Suppressor macrophage treated with lipopolysaccharide for 4 hours (primary cell): ENCODE measurements around the gene RTN4RL1.
A peak's percentile ranks its signal among the peaks of the same experiment; 100 is the strongest.
"Not testable (repeated sequence)": the region's sequence is repeated elsewhere in the genome, so short reads cannot be mapped to it uniquely, and the experiment has no call there.

ENCODE experiments used
- DNase-seq: peaks from one replicate; pipeline ENCODE4 v3.0.0-alpha.2; 2020

The RTN4RL1 gene

DNA sequence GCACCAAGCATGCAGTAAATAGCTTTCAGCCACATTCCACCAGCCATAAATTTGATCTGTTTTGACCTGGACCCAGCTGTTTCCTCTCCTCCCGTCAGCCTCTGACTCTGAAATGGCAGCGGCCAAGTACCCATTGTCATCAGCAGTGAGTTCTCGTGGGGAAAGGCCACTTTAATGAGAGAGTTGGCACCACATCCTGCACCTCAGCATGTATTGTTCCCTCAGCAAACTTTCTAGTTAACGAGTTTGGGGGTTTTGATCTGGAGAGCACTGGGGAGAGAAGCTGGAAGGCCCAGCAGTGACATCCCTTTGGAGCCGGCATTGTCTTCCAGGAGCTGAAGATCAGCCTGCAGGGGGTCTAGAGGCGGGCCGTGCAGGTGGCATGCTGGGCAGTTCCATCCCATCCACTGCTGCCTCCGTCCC, 110.5 kb downstream of the RTN4RL1 start:
- no peak for DNase-seq

DNA sequence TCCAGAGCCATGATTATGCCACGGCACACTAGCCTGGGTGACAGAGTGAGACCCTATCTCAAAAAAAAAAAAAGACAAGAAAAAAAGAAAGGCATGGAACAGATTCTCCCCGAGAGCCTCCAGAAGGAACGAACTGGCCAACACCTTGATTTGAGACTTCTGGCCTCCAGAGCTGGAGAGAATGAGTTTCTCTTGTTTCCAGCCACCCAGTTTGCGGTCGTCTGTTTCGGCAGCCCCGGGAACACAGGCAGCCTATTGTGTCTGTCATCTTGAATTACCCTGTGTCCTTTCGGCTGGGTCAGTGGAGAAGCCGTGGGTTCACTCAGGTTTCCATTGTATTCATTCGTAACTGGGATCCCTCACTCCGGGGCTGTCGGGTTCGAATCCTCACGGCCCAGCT, 111.4 kb downstream of the RTN4RL1 start:
- DNase-seq: no peak

DNA sequence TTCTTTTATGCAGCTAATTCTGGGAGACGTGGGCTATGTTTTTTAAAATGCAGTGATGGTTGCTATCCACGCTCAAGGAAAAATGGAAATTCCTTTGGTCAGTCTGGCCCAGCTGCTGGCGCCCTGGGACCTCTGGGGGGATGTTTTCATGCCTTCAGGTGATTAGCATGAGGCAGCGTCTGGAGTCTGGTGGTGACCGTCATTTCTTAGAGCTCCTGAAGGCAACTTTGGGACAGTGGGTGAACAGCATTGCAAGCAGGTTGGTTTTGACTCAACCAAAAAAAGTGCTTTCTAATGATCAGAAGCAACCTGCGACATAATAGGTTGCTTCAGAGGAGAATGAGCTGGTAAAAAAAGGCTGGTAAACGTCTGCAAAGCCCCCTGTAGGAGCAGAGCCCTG, 113.0 kb downstream of the RTN4RL1 start:
- no peak for DNase-seq

DNA sequence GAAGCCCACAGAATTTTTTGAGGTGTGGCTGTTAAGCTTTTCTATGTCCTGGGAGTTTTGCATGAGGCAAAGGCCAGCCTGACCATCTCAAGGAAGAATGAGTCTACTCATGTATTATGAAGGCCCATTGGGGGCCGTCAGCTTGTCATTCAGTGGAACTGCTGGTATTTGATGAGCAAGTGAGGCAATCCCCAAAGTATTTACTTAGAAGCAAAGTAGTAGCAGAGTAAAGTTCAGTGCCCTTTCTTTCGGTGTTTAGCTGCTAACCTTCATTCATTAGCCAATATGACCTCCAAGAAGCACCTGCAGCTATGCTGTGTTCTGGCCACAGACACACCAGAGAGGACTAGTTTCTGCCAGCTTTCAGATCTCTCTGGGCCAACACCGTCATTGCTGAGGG, 115.1 kb downstream of the RTN4RL1 start:
- no peak for DNase-seq

DNA sequence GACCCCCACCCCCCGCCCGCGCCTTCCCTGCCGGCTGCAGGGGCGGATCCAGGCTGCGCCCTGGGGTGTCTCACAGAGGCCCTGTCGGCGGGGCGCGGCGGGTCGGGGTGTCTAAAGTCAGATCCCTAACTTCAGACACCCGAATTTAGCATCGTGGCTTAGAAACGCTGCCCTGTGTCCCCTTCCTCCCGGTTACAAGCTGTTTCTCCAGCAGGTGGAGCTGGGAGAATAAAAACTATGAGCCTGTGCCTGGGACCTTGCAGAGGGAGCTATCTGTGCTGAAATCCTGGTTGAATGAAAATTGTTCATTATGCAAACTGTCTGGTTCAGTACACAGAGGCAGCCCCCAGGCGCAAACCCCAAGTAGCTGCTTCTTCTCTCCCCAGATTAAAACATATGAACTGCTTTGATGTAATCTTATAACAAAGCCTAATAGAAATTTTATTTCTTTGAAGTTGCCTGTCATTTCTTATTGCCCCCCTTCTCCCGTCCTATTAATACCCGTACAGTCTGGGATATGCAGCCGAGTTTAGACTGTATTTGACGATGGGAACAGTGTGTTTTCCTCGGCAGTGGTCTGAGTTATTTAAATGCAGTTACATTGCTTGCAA, 116.3 kb downstream of the RTN4RL1 start:
- DNase-seq: peak; percentile 63

DNA sequence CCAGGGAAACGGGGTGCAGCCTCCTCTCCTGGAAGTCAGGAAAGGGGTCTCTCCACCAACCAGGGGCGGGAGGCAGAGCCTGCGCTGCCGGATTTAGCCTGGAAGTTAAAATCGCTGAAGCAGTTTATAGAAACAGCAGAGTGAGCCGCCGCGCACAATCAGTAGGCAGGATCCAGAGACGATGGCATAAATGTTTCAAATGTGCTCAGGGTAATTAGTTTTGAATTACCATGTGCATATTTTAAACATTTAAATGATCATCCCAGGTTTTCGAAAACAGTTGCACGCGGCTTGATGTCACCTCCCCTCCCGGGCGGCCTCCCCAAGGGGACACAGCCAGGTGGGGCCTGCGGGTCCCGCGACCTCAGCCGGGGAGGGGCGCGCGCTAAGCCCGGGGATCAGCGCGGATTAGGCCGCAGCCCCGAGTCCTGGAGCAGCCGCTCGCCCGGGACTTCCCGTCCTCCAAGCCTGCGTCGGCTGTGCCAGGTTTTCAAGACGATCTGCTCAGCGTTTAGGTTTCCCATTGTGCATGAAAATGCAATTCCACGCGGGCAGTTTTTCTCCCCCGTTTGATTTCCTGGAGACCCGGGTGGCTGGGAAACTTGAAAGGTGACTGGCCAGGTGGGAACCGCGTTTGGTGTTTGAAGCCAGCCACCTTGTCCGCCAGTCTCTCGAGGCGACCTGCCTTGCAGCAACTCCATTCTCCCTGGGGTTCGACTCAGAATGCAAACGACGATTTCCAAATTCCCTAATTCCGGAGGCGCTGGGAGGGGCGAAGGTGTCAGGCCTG, 117.0 kb downstream of the RTN4RL1 start:
- peak; percentile 4 for DNase-seq

DNA sequence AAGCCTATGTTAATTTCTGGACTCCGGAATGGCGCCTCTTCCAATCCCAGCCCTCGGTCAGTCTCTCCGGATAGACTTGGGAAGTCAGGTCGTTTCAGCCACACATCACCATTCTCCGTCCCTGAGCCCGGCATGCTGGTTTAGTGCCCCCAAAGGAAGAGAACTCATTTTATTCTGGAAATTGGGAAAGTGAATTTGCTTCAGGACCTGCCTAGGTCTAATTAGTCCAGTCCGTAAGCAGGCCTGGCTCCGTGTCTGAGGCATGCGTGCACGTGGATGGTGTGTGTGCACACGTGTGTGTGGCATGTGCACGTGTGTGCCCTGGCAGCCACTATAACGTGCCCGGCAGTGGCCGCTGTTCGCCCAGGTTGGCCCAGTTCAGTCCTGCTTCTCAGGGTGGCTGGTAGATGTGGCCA, 117.9 kb downstream of the RTN4RL1 start:
- DNase-seq: no peak

DNA sequence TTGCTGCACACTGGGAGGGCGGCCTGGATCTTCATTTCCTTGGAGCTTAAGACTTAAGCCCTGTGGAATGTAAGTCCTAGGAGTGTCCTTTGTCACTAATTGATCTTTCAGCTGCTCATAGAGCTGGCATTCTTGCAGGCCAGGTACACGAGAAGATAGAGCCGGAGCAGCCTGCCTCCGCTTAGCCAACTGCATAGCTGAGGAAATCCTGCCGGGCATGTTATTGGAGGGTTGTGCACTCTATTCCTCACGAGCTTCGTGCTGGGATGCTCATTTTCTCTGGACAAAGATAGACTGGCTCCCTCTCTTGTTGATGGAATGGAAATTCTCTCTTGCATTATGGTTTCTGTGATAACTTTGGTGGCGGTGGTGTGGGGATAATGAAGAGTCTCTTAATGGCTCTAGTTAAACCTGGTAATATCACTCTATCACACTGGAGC, 118.5 kb downstream of the RTN4RL1 start:
- DNase-seq: no peak

DNA sequence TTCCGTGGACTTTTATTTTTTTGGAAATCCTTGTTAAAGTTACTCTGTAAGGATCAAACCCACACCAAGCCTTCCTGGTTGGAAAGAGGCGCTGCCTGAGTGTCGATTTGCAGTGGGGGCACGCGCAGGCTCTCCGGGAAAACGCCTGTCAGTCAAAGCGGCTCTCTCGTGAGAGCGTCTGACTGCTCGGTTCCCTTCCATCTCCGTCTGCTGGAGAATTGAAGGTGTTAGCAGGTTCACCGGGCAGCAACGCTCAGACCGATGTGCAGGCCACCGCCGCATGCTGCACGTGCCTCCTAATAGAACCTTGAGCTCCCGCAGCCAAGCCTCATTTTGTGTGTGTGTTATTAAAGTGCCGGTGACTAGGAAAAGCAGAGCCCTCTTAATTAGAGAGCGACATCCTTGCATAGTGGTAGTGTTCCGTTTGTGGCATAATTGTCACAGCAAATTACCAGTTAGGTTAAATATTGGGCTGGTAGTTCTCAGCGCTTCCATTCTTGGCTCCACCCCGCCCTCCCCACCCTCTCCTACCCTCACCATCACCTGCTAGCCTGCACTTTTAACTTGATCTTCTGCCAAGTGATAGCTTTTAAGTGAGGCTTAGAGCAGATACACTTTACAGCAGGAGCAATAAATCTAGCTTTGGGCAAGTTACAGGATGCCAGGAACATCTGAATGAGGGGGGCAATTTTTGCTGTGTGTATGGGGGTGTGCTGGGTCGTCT, 119.8 kb downstream of the RTN4RL1 start:
- DNase-seq: no peak

DNA sequence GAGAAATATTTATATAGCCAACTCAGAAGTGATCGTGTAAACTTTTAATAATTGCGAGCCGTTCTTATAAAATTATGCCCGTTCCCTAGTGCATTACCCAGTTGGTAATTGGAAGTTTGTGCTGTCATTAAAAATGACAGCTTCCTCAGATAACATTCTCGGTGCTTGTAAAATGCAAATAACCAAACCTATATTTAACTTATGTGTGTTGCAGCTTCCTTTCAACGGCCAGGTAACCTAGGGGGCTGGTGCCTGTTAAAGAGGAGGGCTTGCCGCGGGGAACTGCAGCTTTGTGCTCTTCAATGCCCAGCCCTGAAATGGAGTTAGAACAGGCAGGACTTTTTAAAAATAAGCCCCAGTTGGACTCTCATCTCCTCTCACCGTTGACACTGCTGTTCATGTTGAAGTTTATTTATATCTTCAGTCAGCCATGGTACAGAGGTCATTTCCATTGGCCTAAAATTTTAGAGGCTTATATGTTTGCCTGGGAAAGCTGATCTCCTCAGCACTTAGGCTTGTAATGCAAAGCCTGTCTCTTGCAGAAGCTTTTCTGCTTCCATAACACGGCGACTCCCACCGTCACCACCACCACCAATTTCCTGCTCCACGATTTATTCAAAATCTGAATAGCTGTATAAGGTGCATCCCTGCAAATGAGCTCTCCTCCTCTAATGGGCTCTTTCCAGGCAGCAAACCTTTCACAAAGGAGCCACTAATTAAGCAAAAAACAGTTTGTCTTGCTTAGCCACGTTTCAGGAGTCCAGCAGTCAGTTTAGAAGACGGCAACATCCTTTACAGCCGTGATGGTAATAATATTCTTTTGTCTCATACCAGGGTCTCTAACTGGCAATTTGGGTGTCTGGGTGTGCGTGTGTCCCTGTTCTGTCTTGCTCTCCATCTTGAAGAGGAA, 120.6 kb downstream of the RTN4RL1 start:
- DNase-seq: no peak

DNA sequence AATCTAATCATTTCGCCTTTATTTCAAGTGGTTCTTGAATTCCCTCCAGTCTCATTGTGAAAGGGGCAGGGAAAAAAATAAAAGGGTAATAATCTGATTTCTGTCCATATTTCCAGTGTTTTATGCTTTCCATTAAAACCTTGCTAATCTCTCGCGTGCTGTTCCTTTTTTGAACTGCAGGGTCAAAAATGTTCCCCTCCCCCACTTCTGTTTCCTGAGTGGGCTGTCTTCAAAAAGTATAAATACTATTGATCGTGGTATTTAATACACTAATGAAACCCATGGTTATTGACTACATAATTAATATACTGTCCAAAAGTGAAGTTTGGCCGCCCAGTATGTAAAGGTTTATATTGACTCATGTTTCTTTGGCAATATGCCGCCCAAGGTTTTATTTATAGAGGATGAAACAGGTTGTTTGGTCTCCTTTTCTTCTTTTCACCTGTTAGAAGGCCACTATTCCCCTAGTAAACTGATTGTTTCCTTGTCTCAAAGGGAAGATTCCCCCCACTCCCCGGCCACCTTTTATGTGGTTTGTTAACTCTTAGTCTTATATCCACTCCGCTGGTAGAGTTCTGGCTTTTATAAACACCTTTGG, 125.6 kb downstream of the RTN4RL1 start:
- DNase-seq: no peak

DNA sequence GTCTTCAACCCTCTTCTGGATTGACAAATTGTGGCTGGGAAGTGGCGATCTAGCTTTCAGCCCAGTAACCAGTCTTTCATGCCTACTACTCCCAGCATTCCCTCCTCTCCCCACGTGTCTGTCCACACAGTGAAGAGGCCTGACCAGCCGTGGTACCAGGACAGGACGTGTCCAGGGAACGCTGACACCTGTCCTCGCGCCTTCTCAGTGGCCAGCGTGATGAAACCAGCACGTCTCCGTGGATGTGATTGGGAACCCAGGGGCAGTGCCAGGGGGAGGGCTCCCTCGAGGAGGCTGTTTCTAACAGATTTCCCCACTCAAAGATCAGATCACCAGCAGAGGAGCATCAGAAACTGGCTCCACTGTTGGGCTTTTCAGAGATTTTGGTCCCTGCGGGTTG, 126.3 kb downstream of the RTN4RL1 start:
- DNase-seq: no peak

DNA sequence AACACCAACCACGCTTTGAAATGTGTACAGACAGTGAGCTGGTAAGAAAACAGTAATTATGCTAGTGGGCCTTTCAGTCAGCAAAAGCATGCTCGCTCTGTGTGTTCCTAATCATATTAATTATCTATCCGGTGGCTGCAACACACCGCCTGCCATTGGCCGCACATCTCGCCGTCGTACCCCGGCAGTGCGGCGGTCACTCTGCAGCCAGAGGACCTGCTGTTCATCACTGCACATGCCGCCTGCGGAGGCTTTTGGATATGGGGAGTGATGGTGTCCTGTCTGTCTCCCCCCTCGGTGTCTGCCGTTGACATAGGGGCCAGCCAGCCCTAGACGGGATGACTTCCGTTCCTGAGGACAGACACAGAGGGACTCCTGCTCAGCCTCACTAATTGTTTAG, 126.8 kb downstream of the RTN4RL1 start:
- DNase-seq: no peak

DNA sequence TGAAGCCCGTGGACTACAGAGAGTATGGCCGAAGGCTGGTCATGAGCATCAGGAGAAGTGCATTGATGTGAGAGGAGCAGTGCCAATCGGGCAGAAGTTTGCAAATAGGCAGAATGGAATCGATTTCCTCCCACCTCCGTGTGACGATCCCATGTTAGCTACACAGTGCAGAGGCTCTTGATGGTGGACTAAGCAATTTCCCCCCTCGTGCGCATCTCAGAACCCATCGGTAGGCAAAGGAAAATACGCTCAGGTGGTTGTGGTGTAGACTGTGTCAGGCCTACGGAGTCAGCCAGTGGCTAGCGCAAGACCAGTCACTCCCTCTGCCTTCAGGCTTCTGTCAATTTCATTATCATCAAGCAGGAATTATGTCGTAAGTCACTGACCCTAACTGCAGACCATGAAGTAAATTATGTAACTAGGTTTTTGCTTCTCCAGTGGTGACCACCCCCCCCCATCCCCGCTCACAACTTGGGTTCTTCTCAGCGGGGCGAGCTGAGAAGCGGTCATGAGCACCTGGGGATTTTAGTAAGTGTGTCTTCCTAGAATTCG, 128.0 kb downstream of the RTN4RL1 start:
- DNase-seq: no peak

DNA sequence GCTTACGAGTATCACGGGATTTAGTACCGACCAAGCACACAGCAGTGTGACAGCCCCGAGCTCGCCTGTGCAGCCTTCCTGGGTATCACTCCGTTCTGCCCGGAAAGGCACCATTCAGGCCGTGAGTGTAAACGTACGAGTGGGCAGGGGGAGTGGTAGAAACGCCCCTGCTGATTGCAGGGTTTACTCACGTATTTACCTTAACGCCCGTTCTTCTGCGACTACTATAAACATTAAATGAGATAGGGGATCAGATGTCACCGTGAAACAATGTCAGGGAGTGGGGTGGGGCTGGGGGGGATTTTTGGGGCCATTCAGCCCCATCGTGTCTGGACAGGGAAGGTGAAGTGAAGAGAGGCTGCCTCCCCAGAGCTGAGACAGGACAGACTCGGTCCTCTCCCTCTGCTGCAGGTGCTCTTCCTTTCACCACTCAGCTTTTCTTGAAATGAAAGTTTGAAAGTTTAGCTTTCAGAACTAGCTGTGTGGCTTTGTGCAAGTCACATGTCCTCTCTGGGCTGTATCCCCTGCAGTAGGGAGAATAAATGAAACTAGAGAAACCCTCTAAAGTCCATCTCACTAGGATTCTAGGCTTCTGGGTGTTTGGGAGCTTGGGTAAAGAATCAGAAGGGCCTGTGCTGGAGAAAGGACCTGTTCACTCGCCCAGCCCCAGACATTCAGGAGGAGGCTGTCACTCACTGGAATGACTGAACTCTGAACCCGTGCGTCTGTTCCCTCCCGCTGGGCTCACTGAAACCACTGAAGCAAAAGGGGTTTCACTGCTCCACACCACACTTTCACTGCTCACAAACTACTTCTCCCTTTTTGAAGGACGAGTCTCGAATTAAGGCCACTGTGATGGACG, 128.7 kb downstream of the RTN4RL1 start:
- no peak for DNase-seq

DNA sequence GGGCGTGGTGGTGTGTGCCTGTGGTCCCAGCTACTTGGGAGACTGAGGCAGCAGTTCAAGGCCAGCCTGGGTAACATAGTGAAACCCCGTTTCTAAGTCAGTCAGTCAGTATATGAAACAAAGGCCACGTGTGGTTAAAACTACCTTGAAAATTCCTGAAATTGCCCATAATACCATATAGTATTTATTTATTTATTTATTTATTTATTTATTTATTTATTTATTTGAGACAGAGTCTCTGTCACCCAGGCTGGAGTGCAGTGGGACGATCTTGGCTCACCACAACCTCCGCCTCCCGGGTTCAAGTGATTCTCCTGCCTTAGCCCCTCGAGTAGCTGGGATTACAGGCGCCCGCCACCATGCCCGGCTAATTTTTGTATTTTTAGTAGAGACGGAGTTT, 129.7 kb downstream of the RTN4RL1 start:
- DNase-seq: not testable (repeated sequence)

DNA sequence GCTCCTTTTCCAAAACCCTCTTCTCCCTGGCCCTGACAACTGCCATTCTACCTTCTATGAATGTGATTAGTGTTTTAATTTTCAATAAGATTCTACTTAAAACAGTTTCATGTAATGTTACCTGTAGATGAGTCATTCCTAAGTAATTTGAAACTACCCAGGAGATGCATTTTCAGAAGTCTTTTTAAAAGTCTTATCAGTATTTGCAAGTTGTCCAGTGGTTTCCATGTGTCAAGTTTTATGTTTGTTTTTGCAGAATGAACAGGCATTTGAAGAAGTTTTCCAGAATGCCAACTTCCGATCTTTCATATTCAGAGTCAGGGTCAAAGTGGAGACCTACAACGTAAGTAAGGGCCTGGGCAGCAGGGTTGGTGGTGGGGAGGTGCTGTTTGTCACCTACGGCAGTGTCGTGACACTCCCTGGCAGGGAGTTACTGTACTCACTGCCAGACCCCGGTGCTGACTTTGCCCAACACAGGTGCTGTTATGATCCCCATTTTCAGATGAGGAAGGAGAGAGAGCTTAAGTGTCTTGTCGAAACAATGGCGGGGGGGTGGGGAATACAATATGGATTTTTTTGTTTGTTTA, 130.3 kb downstream of the RTN4RL1 start:
- DNase-seq: no peak

DNA sequence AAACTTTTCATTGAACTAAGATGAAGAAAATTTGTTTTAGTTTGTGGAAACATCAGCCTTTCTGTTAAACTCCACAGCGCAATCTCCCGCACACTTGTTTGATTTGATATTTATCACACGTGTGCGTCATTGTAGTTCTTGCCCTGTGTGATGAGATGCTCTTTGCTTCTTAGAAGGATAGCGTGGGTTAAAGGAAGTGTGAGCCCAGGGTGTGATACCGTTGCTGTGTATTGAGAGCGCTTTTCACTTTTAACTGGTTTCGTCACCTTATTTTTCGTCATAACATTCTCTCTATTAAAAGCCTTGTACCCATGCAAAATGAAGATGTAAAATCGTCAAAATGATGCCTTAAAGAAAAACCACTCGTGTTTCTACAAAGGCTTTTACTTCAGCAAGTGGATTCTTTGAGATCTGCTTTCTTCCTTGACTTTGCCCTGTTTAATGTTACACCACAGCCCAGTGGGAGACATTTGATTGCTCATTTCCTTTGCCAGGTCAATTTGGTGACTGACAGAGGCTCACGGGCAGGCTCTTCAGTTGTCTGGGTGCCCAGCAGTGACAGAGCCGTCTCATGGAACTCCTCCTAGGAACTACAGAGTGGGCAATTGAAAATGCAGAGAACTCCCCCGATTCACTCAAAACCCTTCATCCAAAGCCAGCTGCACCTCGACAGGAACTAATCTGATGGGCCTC, 134.2 kb downstream of the RTN4RL1 start:
- DNase-seq: no peak

DNA sequence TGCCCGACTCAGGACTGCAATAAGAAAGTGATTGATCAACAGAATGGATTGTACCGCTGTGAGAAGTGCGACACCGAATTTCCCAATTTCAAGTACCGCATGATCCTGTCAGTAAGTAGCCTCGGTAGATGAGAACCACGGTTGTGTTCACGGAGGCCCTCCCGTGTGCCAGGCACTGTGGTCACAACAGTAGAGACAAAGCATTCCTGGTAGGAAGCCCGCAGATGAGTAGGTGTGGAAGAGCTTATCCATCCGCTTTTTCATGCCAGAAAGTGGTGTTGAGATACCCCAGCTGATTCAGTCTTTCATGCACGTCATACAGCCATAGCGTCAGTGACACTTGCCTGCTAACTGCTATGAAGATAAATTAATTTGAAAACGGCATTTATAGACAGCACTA, 136.4 kb downstream of the RTN4RL1 start:
- DNase-seq: no peak
